Astrocyte of the cerebellum (primary cell): ENCODE data around the gene ABCC1.

Source experiments
- DNase-seq: peaks from one replicate; pipeline ENCODE4 v3.0.0-alpha.2; 2011; ENCODE audit warnings: low read depth
- H3K4me3 ChIP-seq: 2 replicates; pipeline ENCODE4 v1.5.1; 2011; ENCODE audit warnings: mild to moderate bottlenecking, low read depth, low read length, moderate library complexity
- CTCF ChIP-seq: IDR thresholded peaks from 2 replicates; pipeline ENCODE4 v1.5.1; 2012; ENCODE audit warnings: low read length, low read depth, moderate library complexity, mild to moderate bottlenecking; ENCODE audit errors: missing control alignments
- in situ Hi-C: cut with HindIII; loops from 2 replicates; pipeline ENCODE4 v1.10.0; 2017; ENCODE audit warnings: low sequenced_read_pairs

The ABCC1 gene

DNA sequence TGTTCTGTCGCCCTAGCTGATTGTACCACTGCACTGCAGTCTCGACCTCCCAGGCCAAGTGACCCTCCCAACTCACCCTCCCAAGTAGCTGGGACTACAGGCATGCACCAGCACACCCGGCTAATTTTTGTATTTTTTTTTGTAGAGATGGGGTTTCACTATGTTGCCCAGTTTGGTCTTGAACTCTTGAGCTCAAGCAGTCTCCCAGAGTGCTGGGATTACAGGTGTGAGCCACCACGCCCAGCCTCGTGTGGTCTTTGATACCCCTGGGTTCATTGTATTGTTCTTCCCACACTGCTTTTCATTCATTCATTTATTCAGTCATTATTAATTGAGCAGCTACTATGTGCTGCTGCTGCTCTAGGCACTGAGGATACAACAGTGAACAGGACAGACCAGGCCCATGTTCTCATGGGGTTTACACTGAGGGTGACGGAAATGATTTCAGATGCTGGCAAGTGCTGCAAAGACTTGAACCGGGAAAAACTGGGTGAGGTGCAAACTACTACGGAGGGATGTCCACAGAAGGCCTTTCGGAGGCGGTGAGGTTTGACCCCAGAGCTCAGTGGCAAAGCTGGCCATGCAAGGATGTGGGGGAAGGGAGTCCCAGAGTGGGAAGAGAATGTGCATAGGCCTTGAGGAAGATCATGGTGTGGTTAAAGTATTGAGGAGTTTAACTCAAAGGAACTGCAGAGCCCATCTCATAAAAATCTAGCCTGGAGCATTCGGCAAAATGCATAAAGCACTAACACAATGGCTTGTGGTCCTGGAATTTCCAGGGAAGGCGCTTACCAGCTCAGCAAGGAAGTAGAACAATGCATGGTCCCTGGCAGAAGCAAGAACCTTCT lies 10.9 kb downstream of the ABCC1 start:
- in situ Hi-C loops, result no loop called here
- no peak for TF ChIP-seq CTCF
- H3K4me3 ChIP-seq, result no peak overlapping the region

DNA sequence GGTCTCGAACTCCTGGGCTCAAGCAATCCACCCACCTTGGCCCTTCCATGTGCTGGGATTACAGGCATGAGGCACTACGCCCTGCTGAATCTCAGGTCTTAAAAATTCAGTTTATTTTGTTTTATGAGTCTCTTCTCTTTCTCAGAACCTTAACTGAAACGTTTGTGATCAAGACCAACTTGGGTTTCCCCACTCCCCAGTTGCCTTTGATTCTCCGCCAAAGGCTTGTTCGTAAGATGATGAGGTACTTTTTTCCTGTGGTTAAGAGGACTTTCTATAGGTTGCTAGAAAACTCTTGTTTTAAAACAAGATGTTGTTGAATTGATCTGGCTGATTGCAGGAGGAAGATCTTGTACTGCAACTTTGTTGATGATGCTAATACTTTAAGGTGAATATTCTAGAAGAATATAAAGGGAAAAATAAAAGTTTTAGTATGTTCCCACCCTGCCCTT lies 11.7 kb downstream of the ABCC1 start:
- in situ Hi-C loops, result no loop called here
- H3K4me3 ChIP-seq, result no peak overlapping the region

More for the DNA sequence above, 10.9 kb downstream of the ABCC1 start:
- no peak for DNase-seq

DNA sequence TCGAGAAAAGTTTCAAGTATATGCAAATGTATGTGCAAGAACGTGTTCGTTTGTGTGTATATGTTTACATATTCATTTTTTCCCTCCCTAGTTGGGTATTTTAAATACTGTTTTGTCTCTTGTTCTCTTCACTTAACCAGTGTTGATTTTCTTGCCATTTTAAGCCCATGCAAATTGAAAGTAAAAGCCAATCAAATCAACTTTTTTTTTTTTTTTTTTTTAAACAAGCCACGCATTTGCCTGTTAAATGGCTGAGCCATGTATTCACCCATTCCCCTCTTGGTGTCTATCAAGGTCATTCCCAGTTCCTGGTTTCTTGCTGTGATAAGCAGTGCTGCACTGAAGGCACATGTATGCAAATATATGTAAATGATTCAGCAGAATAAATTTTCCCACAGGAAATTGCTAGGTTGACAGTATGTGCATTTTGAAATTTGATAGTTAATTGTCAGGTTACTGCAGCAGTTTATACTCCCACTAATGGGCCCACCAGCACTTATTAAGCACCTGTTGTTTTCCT lies 12.2 kb downstream of the ABCC1 start:
- in situ Hi-C loops, result no loop called here
- no peak for DNase-seq
- TF ChIP-seq CTCF, result no peak
- H3K4me3 ChIP-seq, result no peak overlapping the region

More for the DNA sequence above, 11.7 kb downstream of the ABCC1 start:
- TF ChIP-seq CTCF, result no peak
- peak; percentile 73 for DNase-seq

DNA sequence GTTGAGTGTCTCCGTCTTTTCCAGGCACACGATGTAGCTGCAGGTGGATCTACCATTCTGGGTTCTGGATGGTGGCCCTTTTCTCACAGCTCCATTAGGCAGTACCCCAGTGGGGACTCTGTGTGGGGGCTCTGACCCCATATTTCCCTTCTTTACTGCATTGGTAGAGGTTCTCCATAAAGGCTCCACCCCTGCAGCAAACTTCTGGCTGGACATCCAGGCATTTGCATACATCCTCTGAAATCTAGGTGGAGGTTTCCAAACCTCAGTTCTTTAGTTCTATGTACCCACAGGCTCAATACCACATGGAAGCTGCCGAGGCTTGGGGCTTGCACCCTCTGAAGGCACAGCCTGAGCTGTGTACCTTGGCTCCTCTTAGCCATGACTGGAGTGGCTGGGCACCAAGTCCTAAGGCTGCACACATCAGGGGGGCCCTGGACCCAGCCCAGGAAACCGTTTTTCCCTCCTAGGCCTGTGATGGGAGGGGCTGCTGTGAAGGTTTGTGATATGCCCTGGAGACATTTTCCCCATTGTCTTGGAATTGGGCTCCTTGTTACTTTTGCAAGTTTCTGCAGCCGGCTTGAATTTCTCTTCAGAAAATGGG lies 14.0 kb downstream of the ABCC1 start:
- no peak for DNase-seq
- no peak overlapping the region for H3K4me3 ChIP-seq
- in situ Hi-C loops, result no loop called here
- no peak for TF ChIP-seq CTCF

- DNase-seq, result no peak
- no peak for TF ChIP-seq CTCF
- no peak overlapping the region for H3K4me3 ChIP-seq
- in situ Hi-C loops, result no loop called here
These were observed 17.0 kb downstream of the ABCC1 start for GRCh38 chr16:15966420-15966819.

DNA sequence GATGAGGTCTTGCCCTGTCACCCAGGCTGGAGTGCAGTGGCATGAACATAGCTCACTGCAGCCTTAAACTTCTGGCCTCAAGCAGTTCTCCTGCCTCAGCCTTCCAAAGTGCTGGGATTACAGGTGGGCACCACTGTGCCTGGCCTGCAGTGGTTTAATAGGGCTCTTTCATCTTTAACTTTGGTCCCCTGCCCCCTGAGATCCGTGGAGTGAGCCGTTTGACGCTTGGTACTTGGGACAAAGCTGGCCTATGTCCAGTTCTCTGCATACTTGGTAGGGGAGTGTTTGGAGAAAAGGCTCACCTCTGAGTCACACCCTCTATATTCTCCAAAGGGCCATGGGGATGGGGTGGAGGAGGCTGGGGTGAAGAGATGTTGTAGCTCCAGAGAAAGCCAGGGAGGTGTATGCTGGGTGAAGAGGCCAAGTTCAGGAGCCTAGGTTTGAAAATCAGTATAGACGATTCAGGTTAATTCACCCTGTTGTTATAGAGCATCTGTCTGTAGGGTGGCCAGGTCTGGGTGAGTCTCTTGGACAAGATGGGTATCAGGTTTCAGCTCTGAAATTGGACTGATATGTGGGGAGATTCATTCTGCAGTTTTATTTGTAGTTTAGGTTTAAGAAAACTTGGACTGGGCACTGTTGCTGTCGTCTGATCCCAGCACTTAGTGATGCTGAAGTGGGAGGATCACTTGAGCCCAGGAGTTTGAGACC lies 17.6 kb downstream of the ABCC1 start:
- peak; percentile 60 for DNase-seq
- TF ChIP-seq CTCF, result no peak
- in situ Hi-C loops, result no loop called here
- no peak overlapping the region for H3K4me3 ChIP-seq
